ENCODE measurements around the gene PEX6.
"Not testable (repeated sequence)": the region's sequence is repeated elsewhere in the genome, so short reads cannot be mapped to it uniquely, and the experiment has no call there.

The PEX6 gene

DNA sequence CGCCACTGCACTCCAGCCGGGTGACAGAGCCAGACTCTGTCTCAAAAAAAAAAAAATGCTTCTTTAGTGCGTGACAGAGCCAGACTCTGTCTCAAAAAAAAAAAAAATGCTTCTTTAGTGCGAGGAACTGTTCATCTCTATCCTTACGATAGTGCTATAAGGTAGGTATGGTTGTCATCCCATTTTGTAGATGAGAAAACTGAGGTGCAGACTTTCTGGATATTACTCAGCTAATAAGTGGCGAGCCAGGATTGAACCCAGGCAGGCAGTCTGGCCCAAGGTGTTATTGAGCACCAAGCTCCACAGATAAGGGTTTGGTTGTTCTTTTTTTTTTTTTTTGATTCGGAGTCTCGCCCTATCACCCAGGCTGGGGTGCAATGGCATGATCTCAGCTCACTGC lies 22.9 kb upstream of the PEX6 start:
- no peak for DNase-seq (ENCODE audit: low read depth in 2 of 2)

DNA sequence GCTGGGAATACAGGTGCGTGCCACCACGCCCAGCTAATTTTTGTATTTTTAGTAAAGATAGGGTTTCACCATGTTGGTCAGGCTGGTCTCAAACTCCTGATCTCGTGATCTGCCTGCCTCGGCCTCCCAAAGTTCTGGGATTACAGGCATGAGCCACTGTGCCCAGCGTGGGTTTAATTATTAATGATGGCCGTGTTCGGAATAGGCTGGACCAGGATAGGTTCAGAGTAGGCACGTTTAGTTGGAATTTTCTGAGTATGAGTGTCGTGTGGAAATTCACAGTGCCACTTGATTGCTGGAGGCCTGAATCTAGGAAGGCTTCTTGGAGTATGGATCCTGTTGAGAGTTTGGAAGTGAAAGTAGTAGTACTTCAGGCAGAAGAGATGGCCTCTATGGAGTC lies 19.2 kb upstream of the PEX6 start:
- DNase-seq (ENCODE audit: low read depth in 2 of 2): not testable (repeated sequence)

DNA sequence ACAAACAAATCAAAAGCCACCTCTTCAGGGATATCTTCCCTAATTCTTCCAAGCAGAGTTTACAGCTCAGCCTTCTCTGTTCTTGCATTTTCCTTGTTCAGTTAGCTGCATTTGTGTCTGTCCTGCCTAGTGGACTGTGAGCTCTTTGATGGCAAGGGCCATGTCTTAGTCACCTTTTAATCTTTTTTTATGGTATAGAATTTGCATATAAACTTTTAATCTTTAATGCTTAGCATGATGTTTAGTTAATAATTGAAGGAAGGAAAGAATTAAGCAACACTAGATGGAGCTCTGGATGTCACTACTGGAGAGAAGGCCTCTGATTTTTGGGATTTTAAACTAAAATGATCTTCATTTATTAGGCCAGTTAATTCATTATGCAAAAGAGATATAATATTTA lies 17.5 kb upstream of the PEX6 start:
- no peak for DNase-seq (ENCODE audit: low read depth in 2 of 2)

DNA sequence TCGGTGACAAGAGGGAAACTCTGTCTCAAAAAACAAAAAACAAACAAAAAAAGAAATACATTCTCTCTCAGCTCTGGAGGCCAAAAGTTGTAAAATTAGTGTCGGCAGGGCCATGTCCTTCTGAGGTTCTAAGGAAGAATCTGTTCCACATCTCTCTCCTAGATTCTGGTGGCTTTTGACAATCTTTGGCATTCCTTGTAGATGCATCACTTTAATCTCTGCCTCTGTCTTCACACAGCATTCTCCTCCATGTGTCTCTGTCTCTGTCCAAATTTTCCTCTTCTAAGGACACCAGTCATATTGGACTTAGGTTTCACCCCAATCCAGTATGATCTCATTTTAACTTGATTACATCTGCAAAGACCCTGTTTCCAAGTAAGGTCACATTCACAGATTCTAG lies 14.5 kb upstream of the PEX6 start:
- DNase-seq (ENCODE audit: low read depth in 2 of 2): no peak

DNA sequence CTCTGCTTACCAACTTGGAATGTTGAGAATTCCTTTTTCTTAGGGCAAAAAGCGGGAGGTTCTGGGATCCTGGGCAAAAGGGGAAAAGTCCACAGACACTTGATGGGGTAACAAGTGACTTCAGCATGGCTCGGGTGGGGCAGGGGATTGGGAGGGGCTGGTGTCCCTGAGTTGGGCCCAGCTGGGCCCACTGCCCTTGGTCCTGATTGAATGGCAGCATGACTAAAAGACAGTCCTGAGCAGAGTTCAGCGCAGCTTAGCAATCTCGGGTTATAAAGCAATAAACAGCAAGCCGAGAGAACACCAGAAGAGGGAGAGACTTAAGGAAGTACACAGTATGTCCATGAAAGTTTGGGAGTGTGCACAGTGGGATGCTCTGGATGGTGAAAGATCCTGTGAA lies 10.9 kb upstream of the PEX6 start:
- DNase-seq (ENCODE audit: low read depth in 2 of 2): no peak

DNA sequence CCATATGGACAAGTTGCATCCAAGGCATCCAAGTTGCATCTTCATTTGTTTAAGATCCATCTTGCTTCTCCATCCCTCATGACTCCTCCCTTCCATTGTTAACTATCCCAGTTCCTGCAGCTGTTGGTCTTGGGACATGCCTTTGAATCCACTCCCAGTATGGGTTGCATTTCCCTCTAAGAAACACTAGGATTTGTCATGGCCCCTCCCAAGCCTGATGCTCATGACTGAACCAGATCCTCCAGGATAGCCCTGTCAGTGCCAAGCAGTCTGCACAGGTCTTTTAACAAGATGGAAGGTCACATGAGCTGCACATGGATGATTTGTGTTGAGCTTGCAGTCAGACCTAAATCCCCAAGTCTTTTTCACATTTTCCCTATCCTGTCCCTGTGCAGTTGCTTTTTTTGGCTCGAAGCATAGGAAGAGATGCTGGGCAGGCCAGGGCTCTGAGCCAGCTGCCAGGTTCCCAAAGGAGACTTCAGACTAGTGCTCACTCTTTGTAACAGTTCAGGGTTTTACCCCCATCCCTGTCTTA lies 9.6 kb upstream of the PEX6 start:
- DNase-seq (ENCODE audit: low read depth in 2 of 2): no peak

DNA sequence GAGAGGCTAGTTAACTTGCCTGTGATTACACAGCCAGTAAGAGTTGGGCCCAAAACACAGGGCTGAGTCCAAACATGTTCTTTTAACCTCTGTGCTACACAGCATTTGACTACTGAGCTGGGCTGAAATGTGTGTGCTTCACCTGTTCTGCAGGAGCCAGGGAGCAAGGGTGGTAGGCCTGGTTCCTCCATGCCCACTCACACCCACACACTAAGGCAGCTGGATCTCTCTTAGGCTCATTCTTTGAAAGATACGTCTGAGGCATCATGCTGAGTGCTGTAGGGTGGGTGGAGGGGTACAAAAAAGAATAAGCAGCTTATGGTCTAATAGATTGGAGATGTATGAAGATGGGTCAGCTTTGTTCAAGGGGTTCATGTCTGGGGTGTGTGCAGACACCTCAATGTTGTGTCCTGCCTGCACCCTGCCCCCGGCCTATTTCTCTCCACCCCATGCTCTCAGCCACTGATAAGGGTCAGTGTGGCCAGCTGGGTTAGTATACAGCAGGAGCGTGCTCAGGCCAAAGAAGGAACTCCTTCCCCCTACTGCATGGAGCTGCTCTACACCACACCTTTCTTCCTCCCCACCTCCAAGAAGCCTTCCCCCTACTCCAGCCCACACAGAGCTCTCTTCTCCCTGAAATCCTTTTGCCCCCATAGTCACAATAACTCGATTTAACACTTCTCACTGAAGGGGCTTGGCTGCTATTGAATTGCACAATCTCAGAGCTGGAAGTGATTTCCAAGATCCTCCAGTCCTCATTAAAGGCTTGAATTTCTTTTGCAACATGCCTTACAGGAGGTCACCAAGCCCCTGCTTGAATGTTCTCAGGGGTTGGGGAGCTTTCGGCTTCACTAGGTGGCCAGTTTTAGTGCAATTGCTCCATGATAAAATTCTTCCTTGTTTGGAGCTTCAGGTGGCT lies 8.8 kb upstream of the PEX6 start:
- no peak for DNase-seq (ENCODE audit: low read depth in 2 of 2)

DNA sequence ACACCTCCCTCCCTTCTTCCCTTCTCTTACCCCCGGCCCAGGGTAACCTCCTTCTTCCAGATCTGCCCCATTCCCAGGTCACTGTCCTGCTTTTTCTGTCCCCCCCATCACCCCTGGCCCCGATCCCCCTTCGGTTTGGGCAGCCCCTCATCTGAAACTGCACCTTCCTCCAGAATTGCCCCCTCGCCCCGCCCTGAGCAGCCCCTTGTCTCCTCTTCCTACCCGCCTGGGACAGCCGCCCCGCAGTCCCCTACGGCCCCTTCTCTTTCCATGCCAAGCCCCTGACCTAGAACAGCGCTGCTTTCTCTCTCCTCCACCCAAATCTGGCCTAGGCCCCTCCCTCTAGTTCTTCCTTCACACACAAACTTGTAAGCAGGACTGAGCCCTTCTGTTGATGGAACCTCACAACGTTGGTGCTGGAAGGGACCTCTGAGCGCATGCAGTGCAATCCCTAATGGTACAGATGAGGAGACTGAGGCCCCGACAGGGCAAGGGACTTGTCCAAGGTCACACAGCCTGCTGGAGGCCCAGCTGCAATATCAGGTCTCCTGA lies 6.0 kb upstream of the PEX6 start:
- no peak for DNase-seq (ENCODE audit: low read depth in 2 of 2)

DNA sequence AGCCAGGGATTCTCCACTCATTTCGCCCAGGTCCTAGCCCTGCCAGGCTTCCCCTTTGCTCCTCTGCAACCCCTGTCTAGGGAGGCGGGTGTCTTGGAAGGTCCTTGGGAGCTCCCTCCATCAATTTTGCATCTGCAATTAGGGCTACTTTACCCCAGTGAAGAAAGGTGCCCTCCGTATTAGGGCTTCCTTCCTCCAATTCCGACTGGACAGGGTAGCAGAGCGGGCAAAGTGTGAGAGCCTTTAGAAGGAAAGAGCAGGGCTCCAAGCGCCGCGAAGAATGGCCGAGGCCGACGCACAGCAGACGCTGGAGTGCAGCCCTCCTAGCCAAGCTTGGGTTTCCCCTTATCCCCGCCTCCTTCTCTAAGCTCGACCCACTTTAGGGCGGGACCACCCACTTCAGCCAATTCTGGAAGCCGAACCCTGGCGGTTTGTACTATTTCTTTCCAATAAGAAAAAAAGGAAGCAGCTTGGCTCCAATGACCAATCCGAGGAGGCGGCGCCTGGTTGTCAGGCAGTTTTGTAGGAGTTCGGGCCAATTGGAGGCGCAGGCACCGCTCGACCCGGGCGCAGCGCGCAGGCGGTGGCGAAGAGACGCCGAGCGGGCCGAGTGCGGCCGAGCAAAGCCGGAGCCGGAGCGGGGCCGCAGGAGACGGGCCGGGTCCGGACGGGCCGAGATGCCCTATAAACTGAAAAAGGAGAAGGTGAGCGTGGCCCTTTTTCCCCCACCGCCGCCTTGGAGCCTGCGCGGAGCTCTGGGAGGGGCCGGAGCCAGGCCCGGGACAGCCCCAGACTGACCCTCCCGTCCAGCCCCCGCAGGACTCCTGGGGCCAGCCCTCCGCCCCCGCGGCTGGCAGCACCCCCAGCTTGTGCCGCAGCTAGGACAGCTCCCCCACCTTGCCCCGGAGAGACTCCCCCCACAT lies 5.3 kb upstream of the PEX6 start, which contains the start of gene PPP2R5D:
Gene PPP2R5D (plus strand): TSS at position 570 of the 923 bp plus-strand sequence. CDS start 108 bp downstream, at position 678.
- DNase-seq (ENCODE audit: low read depth in 2 of 2): peak; percentile 96 to 97

DNA sequence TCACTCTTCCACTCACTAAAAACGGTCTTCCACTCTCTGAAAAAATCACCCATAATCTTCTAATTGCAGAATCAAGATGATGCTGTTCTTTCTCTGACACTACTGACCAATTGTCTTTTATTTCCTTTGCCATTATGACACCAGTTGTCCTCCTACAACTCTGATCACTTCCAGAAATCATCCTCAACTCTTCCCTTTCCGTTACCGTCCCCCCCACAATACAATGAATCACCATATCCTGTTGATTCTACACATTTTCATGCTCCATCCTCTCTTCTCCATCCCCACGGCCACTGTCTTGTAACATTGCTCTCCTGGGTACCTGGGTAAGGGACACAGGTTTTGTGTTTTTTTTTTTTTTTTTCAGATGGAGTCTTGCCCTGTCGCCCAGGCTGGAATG lies 2.9 kb upstream of the PEX6 start:
- DNase-seq (ENCODE audit: low read depth in 2 of 2): no peak

DNA sequence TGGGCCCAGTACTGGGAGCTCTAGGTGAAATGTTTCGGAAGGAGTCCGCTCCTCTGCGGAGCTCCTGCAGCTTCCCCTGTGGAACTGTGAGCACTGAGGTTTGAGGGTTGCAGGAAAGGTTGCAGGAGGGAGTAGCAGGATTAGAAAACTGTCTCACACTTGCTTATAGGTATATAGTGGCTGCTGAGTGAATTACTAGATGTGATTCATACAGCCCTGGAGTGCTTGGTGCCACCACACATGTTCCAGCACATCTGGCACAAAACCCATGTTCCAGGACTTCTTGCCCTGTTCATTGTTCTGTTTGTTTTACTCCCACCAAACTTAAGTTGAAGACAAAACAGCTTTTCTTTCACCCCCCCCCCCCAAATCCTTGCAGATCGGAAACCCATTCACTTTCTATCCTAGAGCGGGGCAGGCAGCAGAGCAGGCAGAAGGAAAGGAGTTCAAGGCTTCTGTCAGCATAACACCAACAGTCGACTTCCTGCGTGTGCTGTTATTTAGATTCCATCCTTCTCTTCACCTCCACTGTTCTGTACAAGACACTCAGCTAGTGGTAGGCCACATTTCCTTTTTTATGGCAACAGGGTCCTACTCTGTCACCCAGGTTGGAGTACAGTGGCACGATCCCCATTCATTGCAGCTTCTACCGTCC lies 669 bp upstream of the PEX6 start:
- DNase-seq (ENCODE audit: low read depth in 2 of 2): no peak

DNA sequence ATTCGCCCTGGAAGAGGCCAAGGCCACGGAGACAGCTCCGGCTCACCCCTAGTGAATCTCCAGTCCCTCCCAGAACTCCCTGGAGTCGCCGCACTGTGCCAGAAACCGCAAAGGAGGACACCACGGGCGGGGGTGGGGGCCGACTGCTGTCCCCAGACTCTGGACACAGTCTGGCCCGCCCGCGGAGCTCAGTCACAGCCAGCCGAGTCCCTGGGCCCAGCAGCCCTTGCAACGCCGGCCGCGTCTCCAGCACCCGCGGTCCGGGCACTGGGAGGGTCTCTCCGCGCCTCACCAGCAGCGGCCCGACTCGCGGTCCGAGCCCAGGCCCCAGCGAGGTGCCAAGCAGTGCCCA lies 518 bp downstream of the PEX6 start:
- no peak for DNase-seq (ENCODE audit: low read depth in 2 of 2)

DNA sequence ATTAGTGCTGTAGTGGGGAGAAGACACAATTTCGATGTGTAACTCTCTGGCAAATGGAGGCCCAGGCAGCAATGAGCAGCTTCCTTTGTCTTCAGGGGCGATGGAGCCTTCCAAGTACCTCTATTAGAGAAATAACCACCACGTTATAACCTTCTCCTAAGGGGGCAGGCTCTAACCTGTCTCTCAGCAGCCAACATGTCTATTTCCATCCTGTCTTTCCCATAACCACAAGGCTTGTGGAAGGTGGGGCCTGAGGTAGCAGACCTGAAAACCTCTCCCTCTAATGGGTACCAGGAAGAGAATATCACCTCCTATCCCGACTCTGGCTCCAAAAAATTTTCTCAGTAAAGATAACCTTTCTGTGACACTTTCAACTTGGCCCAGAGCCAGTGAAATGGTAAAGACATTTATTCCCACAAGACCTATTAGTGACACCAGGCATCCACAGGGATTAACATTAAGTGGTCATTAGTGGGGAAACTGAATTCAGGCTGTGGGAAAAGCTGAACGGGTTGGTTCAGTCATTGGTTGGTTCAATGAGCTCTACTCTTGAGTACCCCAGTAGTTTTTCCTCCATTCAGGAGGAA lies 4.0 kb downstream of the PEX6 start:
- DNase-seq (ENCODE audit: low read depth in 2 of 2): no peak

DNA sequence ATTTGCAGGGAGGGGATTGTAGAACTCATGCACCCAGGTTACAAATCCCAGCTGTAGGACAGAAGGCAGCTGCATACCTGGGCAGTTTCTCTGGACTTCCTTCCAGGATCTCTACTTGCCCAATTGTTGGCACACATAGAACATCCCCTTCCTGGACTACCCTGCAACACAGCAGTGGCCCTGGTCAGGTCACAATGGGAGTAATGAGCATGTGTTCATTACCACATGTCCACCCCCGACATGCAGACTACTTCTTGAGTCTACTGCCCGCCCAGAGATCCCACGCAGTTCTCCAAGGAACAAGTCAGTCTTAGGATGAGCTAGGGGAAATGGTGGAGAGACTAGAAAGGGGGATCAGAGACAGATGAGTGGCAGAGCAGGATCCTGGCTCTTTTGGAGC lies 5.1 kb downstream of the PEX6 start:
- DNase-seq (ENCODE audit: low read depth in 2 of 2): no peak

DNA sequence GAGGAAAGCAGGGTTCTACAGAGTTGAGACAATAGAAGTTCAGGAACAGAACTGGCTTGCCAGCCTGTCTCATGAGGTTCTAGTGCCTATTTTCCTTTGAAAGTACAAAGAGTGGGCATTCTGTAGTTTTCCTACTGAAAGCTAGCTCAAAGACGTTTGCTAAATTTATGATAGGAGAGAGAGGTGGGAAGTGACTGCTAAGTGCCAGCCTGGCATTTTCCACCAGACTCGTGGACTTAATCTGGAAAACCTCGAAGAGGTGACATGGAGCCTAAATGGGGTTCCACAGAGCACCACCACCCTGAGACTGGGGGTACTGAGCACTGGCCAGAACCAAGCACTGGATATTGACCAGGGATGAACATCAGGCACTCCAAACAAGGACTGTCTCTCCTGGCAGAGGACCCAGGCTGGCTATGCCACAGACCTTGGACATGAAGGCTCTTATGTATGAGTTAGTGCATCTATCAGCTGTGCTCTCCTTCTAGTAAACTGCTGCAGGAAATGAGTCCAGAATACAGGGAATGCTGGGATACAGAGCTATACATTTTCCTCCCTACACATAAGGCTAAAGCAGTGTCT lies 7.1 kb downstream of the PEX6 start:
- DNase-seq (ENCODE audit: low read depth in 2 of 2): no peak

DNA sequence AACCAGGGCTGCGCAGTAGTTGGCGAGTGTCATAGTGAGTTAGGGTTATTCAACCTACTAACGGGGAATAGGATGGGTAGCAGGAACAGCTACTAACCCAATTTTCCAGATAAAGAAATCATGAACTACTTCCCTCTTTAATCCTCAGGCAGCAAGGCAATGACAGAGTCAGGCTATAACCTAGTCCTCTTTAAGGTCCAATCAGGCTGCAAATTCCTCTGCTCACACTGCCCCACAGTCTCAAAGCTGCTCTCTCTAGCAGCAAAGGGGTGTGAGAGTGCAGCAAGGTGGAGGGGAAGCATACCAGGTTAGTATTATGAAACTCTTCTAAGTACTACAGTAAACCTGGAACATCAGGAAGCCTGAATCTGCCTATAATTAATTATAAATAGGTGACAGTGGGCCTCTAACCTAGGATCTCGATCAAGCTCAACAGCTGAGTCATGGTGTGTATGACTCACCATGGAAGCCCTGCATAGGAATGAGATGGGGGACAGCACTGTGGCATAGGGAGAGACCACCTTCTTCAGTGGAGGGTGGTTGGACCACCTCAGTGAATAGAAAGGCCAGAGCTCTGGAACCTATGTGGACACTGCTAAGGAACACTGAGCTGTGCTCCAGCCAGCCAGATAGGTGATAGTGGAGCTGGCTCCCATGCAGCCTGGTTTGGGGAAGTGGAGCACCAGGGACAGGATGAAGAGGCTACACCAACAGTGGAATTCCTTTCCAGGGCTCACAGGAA lies 7.9 kb downstream of the PEX6 start:
- no peak for DNase-seq (ENCODE audit: low read depth in 2 of 2)

DNA sequence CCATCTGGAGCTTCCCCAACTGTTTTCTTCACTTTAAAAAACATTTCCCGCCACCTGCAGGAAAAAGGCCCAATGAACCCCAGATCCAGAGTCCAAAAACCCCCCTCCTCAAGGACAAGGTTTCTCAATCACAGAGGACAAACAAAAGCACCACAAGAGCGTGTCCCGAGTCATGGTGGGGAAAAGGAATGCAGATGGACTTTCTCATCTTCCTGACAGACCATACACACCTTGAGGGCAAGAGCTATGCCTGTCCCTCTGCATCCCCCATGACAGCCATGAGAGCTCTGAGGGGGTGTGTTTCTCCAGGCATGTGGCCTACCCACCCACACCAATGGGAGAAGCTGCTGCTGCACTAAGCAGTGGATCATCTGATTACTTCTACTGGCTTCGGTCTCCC lies 9.0 kb downstream of the PEX6 start:
- no peak for DNase-seq (ENCODE audit: low read depth in 2 of 2)

DNA sequence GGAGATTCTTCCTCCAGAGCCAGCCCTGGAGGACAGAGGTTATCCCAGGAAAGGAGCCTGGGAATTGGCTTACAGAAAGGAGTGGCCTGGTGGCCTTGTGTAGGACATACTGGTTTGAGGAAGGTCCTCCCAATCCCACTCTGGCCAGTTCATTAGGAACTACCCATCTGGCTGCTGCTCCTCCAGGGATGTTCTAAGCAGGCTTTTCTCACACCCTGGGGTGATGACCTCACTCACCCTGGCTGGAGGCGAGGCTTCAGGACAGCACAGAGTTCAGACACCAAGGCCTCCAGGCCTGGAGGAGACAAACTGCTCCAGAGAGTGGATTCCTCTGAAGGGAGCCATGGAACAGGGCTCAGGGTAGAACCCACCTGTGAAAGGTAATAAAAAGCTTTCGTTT lies 9.6 kb downstream of the PEX6 start:
- DNase-seq (ENCODE audit: low read depth in 2 of 2): no peak

DNA sequence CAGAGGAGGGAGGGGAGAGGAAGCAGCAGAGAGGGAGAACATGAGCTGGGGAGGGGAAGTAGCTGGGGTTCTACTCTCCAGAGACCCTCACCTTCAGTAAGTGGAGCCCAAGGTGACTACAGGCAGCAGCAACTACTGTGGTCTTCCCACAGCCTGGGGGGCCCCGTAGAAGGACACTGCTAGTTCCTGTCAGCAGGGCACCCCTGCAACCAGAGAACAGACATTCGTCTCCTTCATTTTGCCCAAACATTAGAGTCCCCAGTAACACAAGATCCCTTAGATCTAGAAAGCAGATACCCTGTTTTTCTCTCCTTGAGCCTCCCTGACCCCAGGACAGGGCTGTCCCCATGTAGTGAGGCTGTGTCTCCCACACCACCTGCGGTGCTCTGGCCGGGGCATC lies 10.2 kb downstream of the PEX6 start:
- DNase-seq (ENCODE audit: low read depth in 2 of 2): no peak

DNA sequence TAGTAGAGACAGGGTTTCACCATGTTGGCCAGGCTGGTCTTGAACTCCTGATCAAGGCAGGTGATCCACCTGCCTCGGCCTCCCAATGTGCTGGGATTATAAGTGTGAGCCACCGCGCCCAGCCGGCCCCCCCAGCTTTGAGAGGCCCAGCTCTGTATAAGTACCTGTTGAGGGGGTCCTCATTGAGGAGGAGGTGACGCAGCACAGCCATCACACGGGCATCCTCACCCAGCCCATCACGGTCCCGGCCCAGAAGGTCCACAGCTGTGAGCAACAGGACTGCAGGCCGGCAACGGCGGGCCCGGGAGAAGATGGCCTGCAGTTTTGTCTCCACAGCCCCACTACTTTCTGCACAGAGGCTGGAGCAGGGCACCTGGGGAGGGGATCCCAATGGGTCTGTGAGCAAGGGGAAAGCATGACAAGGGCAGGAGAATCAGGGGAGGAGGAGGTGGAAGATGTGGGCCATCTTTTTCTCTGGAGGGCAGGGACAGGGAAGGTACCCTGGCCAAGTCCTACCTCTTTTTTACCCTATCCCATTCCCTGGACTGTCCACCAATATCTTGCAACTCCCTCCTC lies 10.8 kb downstream of the PEX6 start:
- DNase-seq (ENCODE audit: low read depth in 2 of 2): no peak
